ENCODE measurements around the gene PDE7B. TPM values are rescaled to one million over a fixed set of nuclear protein-coding genes. Genes with fewer than 3 reads are reported as not detected.
"Not testable (repeated sequence)": the region's sequence is repeated elsewhere in the genome, so short reads cannot be mapped to it uniquely, and the experiment has no call there.

PDE7B gene
- total and polyA plus RNA-seq, 2 donors (not counting 1 experiment from before 2014, with no cell fraction given): 7.9 to 21.5 TPM

- DNase-seq (ENCODE audit: low read depth in 2 of 2): peak in 1 of 2 donors; percentile 81
- H3K4me2 ChIP-seq (ENCODE audit: extremely low read depth, insufficient read depth, low read length): no peak overlapping the region
- H3K79me2 ChIP-seq (ENCODE audit: control insufficient read depth, insufficient read depth, low read length): peaks cover 4% of the 10 kb centered on the region
- no peak for TF ChIP-seq CTCF (conservative IDR thresholded peaks at IDR 0.05 in 1 of 2, IDR thresholded peaks at IDR 0.05 in 1 of 2; ENCODE audit: low read depth in 1 of 2, low read length in 2 of 2)
- no peak for TF ChIP-seq EZH2 (IDR thresholded peaks at IDR 0.05; ENCODE audit: low read length, missing control alignments)
- no peak overlapping the region for H3K9ac ChIP-seq (ENCODE audit: insufficient read depth, low read length)
- no peaks in the 10 kb centered on the region for H3K9me3 ChIP-seq (ENCODE audit: control insufficient read depth, insufficient read depth, low read depth, low read length)
- no peaks in the 10 kb centered on the region for H4K20me1 ChIP-seq (ENCODE audit: control insufficient read depth, extremely low read depth, insufficient read depth, low read length)
- H3K27me3 ChIP-seq (ENCODE audit: control insufficient read depth, insufficient read depth, low read length): no peaks in the 10 kb centered on the region
- no peaks in the 10 kb centered on the region for H3K36me3 ChIP-seq (ENCODE audit: control insufficient read depth, insufficient read depth, low read length)
- no peak overlapping the region for H3K4me3 ChIP-seq (replicated peaks in 1 of 4; ENCODE audit: control extremely low read depth in 1 of 4, insufficient read depth in 1 of 4, low read depth in 3 of 4, low read length in 4 of 4)
- H3K27ac ChIP-seq (ENCODE audit: insufficient read depth, low read length): no peak overlapping the region
- H3K4me1 ChIP-seq (ENCODE audit: control insufficient read depth, extremely low read depth, insufficient read depth, low read length): peaks cover 3% of the 10 kb centered on the region
- H2AFZ ChIP-seq (ENCODE audit: low read length): no peak overlapping the region
Observed at GRCh38 chr6:136102991-136103688, 251.6 kb downstream of the PDE7B start.

- no peak overlapping the region for H3K9ac ChIP-seq (ENCODE audit: insufficient read depth, low read length)
- peaks cover 3% of the 10 kb centered on the region for H3K4me1 ChIP-seq (ENCODE audit: control insufficient read depth, extremely low read depth, insufficient read depth, low read length)
- no peaks in the 10 kb centered on the region for H3K36me3 ChIP-seq (ENCODE audit: control insufficient read depth, insufficient read depth, low read length)
- no peak overlapping the region for H3K4me3 ChIP-seq (replicated peaks in 1 of 4; ENCODE audit: control extremely low read depth in 1 of 4, insufficient read depth in 1 of 4, low read depth in 3 of 4, low read length in 4 of 4)
- H4K20me1 ChIP-seq (ENCODE audit: control insufficient read depth, extremely low read depth, insufficient read depth, low read length): no peaks in the 10 kb centered on the region
- TF ChIP-seq EZH2 (IDR thresholded peaks at IDR 0.05; ENCODE audit: low read length, missing control alignments) (no peak), CTCF (conservative IDR thresholded peaks at IDR 0.05 in 1 of 2, IDR thresholded peaks at IDR 0.05 in 1 of 2; ENCODE audit: low read depth in 1 of 2, low read length in 2 of 2) (no peak)
- H3K27ac ChIP-seq (ENCODE audit: insufficient read depth, low read length): no peak overlapping the region
- DNase-seq (ENCODE audit: low read depth in 2 of 2): peak in 1 of 2 donors; percentile 39
- H3K79me2 ChIP-seq (ENCODE audit: control insufficient read depth, insufficient read depth, low read length): peaks cover 4% of the 10 kb centered on the region
- no peaks in the 10 kb centered on the region for H3K27me3 ChIP-seq (ENCODE audit: control insufficient read depth, insufficient read depth, low read length)
- no peaks in the 10 kb centered on the region for H3K9me3 ChIP-seq (ENCODE audit: control insufficient read depth, insufficient read depth, low read depth, low read length)
- H3K4me2 ChIP-seq (ENCODE audit: extremely low read depth, insufficient read depth, low read length): peak overlapping the region; percentile 10
- H2AFZ ChIP-seq (ENCODE audit: low read length): no peak overlapping the region
Observed at GRCh38 chr6:136103763-136104311, 252.3 kb downstream of the PDE7B start.

GRCh38 chr6:136104556-136104955, 253.1 kb downstream of the PDE7B start:
- DNase-seq (ENCODE audit: low read depth in 2 of 2): no peak
- Histone ChIP-seq H4K20me1 (ENCODE audit: control insufficient read depth, extremely low read depth, insufficient read depth, low read length) (no peaks in the 10 kb centered on the region), H3K9ac (ENCODE audit: insufficient read depth, low read length) (no peak overlapping the region), H3K4me3 (replicated peaks in 1 of 4; ENCODE audit: control extremely low read depth in 1 of 4, insufficient read depth in 1 of 4, low read depth in 3 of 4, low read length in 4 of 4) (no peak overlapping the region), H3K9me3 (ENCODE audit: control insufficient read depth, insufficient read depth, low read depth, low read length) (no peaks in the 10 kb centered on the region), H2AFZ (ENCODE audit: low read length) (no peak overlapping the region), H3K27me3 (ENCODE audit: control insufficient read depth, insufficient read depth, low read length) (no peaks in the 10 kb centered on the region), H3K4me2 (ENCODE audit: extremely low read depth, insufficient read depth, low read length) (no peak overlapping the region), H3K27ac (ENCODE audit: insufficient read depth, low read length) (no peak overlapping the region), H3K79me2 (ENCODE audit: control insufficient read depth, insufficient read depth, low read length) (peaks cover 4% of the 10 kb centered on the region), H3K36me3 (ENCODE audit: control insufficient read depth, insufficient read depth, low read length) (no peaks in the 10 kb centered on the region), H3K4me1 (ENCODE audit: control insufficient read depth, extremely low read depth, insufficient read depth, low read length) (peaks cover 3% of the 10 kb centered on the region)
- TF ChIP-seq EZH2 (IDR thresholded peaks at IDR 0.05; ENCODE audit: low read length, missing control alignments): no peak
- TF ChIP-seq CTCF (conservative IDR thresholded peaks at IDR 0.05 in 1 of 2, IDR thresholded peaks at IDR 0.05 in 1 of 2; ENCODE audit: low read depth in 1 of 2, low read length in 2 of 2): no peak

- H3K79me2 ChIP-seq (ENCODE audit: control insufficient read depth, insufficient read depth, low read length); H2AFZ ChIP-seq (ENCODE audit: low read length); H3K27ac ChIP-seq (ENCODE audit: insufficient read depth, low read length); H3K27me3 ChIP-seq (ENCODE audit: control insufficient read depth, insufficient read depth, low read length); DNase-seq (ENCODE audit: low read depth in 2 of 2); H4K20me1 ChIP-seq (ENCODE audit: control insufficient read depth, extremely low read depth, insufficient read depth, low read length); H3K4me3 ChIP-seq (replicated peaks in 1 of 4; ENCODE audit: control extremely low read depth in 1 of 4, insufficient read depth in 1 of 4, low read depth in 3 of 4, low read length in 4 of 4); H3K36me3 ChIP-seq (ENCODE audit: control insufficient read depth, insufficient read depth, low read length); H3K9ac ChIP-seq (ENCODE audit: insufficient read depth, low read length); H3K9me3 ChIP-seq (ENCODE audit: control insufficient read depth, insufficient read depth, low read depth, low read length); H3K4me1 ChIP-seq (ENCODE audit: control insufficient read depth, extremely low read depth, insufficient read depth, low read length); H3K4me2 ChIP-seq (ENCODE audit: extremely low read depth, insufficient read depth, low read length): not testable (repeated sequence)
Observed at GRCh38 chr6:136105797-136106196, 254.3 kb downstream of the PDE7B start.

Data from fibroblast of lung (primary cell).